ENCODE data around the gene TLE1.

The TLE1 gene

DNA sequence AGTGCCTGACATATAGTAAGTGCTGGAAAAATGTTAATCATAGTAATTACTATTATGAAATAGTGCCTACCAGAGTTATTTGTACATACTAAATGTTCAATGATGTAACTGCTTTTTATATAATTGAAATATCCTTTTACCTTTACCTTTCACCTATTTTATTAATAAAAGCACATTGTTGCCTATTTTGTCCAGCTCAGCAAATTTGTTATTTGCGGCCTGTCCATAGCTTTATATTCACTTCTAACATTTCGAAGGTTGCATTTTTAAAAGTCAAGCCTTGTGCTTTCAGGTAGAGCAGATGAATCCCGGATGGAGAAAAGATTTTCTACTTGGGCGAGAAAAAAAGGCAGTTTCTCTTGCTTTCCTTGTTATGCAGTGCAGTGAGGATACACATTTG lies 119.3 kb downstream of the TLE1 start:
- TF ChIP-seq, protein P1, sequence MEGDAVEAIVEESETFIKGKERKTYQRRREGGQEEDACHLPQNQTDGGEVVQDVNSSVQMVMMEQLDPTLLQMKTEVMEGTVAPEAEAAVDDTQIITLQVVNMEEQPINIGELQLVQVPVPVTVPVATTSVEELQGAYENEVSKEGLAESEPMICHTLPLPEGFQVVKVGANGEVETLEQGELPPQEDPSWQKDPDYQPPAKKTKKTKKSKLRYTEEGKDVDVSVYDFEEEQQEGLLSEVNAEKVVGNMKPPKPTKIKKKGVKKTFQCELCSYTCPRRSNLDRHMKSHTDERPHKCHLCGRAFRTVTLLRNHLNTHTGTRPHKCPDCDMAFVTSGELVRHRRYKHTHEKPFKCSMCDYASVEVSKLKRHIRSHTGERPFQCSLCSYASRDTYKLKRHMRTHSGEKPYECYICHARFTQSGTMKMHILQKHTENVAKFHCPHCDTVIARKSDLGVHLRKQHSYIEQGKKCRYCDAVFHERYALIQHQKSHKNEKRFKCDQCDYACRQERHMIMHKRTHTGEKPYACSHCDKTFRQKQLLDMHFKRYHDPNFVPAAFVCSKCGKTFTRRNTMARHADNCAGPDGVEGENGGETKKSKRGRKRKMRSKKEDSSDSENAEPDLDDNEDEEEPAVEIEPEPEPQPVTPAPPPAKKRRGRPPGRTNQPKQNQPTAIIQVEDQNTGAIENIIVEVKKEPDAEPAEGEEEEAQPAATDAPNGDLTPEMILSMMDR (conservative IDR thresholded peaks at IDR 0.05; ENCODE audit: low read depth, low read length) = no peak
- no peak for DNase-seq (ENCODE audit: low read depth)
- H3K4me3 ChIP-seq (ENCODE audit: low read length) = no peak overlapping the region

DNA sequence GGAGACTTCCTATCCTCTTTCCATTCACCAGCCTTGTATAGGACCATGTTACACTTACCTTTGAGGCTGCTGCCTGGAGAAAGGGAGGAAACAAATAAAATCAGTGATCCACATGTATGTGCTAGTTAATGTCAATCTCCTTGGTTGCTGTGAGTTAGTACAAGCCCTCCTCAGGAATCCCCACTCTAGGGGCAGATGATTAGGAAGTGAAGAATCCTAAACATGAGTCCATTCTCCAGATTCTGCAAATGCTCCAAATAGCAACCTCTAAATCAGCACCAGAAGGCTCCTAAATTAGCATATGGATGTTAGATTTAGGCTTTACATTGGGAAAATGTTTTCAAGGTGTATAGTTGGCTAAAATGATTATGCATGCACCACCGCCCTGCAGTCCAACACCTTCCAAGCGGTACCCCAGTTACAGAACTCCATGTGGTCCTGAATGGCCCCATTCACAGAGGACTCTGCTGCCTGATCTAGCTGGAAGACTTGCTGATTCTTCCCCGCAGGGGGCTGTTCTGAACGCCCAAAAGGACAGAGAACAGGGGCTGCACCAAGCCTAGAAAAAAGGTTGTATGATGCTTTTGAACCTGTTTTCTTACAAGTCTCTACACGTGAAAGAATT lies 123.2 kb downstream of the TLE1 start:
- TF ChIP-seq, protein P1 (conservative IDR thresholded peaks at IDR 0.05; ENCODE audit: low read depth, low read length) = no peak
- DNase-seq (ENCODE audit: low read depth) = no peak

DNA sequence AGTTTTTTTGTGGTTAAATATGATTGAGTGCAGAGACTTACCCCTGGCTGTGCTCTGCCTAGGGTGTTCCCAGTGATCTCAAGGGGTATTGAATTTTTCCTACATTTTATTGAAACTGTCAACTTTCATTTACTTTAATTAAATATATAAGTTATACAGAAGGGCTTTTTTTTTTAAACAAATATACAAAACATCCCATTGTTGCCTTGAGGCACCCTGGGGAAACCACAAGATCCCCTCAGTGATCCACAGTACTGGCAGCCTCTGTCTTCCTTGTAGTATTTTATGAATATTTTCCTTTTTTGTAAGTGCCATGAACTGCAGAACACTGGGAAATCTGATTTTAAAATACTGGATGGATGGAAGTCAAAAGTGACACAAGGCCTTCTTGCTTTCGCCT lies 123.7 kb downstream of the TLE1 start:
- H3K4me3 ChIP-seq (ENCODE audit: low read length) = no peak overlapping the region
- TF ChIP-seq, protein P1 (conservative IDR thresholded peaks at IDR 0.05; ENCODE audit: low read depth, low read length) = no peak
- DNase-seq (ENCODE audit: low read depth) = no peak

More for the DNA sequence above, 123.2 kb downstream of the TLE1 start:
- no peak overlapping the region for H3K4me3 ChIP-seq (ENCODE audit: low read length)

DNA sequence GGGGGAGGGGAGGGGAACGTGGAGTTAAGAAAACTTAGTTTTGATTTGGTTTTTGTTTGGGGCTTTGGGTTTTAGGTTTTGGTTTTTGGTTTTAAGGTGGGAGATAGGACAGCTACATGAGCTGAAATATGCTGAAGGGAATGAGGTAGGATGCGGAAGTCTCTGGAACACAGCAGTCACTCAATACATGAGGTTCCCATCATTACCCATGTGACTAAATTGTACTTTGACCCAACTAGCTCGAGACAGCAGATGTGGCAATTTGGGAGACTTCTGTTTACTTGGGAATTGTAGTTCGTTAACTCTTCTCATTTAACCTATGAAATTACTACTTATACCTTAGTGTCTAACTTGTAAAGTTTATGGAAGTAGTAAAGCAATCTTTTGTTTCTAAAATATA lies 124.2 kb downstream of the TLE1 start:
- DNase-seq (ENCODE audit: low read depth) = no peak
- no peak overlapping the region for H3K4me3 ChIP-seq (ENCODE audit: low read length)
- TF ChIP-seq, protein P1 (conservative IDR thresholded peaks at IDR 0.05; ENCODE audit: low read depth, low read length) = no peak

DNA sequence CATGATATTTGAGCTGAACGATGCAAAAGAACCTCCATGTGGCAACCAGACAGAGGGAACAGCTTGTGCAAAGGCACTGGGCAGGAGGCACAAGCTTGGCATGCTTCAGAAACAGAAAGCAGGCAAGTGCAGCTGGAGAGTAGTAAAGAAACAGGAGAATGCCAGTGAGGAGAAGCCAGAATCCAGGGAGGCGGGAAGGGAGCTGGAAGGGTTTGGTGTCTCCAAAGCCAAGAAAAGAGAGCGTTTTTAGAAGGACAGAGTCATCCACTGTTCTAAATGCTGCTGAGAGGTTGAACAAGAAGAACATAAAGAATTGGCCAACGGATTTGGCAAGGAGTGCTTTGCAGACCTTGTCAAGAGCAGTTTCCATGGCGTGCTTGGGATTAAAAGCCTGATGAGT lies 124.7 kb downstream of the TLE1 start:
- H3K4me3 ChIP-seq (ENCODE audit: low read length) = no peak overlapping the region
- DNase-seq (ENCODE audit: low read depth) = no peak
- TF ChIP-seq, protein P1 (conservative IDR thresholded peaks at IDR 0.05; ENCODE audit: low read depth, low read length) = no peak

DNA sequence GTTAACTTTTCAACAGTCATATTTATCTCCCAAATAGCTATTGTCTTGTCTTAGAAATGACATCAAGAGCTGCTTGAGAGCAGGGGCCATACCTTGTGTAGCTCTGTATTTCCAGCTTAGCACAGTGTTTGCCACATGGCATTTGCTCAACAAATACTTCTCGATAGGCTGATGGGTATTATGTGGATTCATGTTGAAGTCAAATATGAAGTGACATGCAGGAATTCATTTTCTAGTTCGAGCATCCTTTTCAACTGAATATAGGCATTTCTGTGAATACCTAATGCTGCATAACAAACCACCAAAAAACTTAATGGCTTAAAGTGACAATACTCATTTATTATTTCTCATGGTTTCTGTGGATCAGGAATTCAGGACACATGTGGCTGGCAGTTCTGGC lies 125.6 kb downstream of the TLE1 start:
- DNase-seq (ENCODE audit: low read depth) = no peak
- no peak overlapping the region for H3K4me3 ChIP-seq (ENCODE audit: low read length)
- TF ChIP-seq, protein P1 (conservative IDR thresholded peaks at IDR 0.05; ENCODE audit: low read depth, low read length) = no peak

DNA sequence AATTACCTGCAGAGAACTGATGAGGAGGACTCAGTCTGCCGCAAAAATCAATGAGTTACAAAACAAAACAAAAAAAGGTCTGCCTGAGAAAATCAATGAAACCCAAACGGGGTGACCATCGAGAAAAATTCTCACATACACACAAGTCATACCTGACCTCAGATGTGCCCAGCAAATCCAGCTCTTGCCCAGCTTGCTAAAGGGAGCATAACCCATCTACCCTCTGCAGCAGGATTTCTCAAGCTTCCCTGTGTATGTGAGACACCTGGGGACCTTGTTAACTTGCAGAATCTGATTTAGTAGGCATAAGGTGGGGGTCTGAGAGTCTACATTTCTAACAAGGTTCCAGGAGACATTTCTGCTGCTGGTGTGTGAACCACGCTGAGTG lies 126.3 kb downstream of the TLE1 start:
- no peak for DNase-seq (ENCODE audit: low read depth)
- no peak overlapping the region for H3K4me3 ChIP-seq (ENCODE audit: low read length)
- TF ChIP-seq, protein P1 (conservative IDR thresholded peaks at IDR 0.05; ENCODE audit: low read depth, low read length) = no peak
